ENCODE results near the gene CALM1. TPM values are rescaled to one million over a fixed set of nuclear protein-coding genes. Genes with fewer than 3 reads are reported as not detected.
A peak's percentile ranks its signal among the peaks of the same experiment; 100 is the strongest.

Gene CALM1
- total RNA-seq, result 100 to 1,000 TPM; 146 to 156 TPM
- polyA plus RNA-seq, result 100 to 1,000 TPM; 176 to 517 TPM

- DNase-seq (ENCODE audit: low spot score), result peak; percentile 98
- Histone ChIP-seq H3K4me1 (ENCODE audit: control insufficient read depth in 4 of 4, insufficient read depth in 4 of 4, low read length in 3 of 4) (peaks cover 7 to 33% (median 21%) of the 10 kb centered on the region in 4 donors), H3K9me3 (ENCODE audit: control insufficient read depth in 4 of 4, low read length in 3 of 4) (no peaks in the 10 kb centered on the region), H3K27me3 (ENCODE audit: control insufficient read depth in 4 of 4, insufficient read depth in 4 of 4, low read length in 3 of 4) (no peaks in the 10 kb centered on the region), H3K4me3 (ENCODE audit: low read depth in 1 of 3, low read length in 3 of 3) (peak within 1 kb of the TSS; percentile 76 to 98 (median 97)), H3K9ac (ENCODE audit: low read depth in 1 of 2, low read length in 2 of 2) (peak within 1 kb of the TSS; percentile 59 to 91), H3K36me3 (ENCODE audit: control insufficient read depth in 4 of 4, insufficient read depth in 3 of 4, low read depth in 1 of 4, low read length in 3 of 4) (peaks cover 0 to 5% (median 4%) of the 10 kb centered on the region in 4 donors), H3K27ac (ENCODE audit: low read depth in 1 of 2, low read length in 2 of 2) (peak within 1 kb of the TSS; percentile 70 to 90)
- TF ChIP-seq FOXA2 (IDR thresholded peaks at IDR 0.05), result no peak
- no peak for TF ChIP-seq JUND (IDR thresholded peaks at IDR 0.05)
- no peak for TF ChIP-seq NR2F2 (IDR thresholded peaks at IDR 0.05)
- TF ChIP-seq RXRA (IDR thresholded peaks at IDR 0.05), result peak in 1 of 2 donors; percentile 13
- TF ChIP-seq FOXA1 (IDR thresholded peaks at IDR 0.05), result no peak
- peak; percentile 72 for TF ChIP-seq SP1 (IDR thresholded peaks at IDR 0.05)
- TF ChIP-seq ZBTB33 (IDR thresholded peaks at IDR 0.05), result no peak
- TF ChIP-seq HNF4G (IDR thresholded peaks at IDR 0.05), result no peak
- peak in 1 of 2 donors; percentile 49 for TF ChIP-seq RAD21 (IDR thresholded peaks at IDR 0.05)
- no peak for TF ChIP-seq CTCF (IDR thresholded peaks at IDR 0.05; ENCODE audit: low read depth, low read length, missing input control)
- TF ChIP-seq MAX (IDR thresholded peaks at IDR 0.05), result no peak
- peak; percentile 97 for TF ChIP-seq TAF1 (conservative IDR thresholded peaks at IDR 0.05)
- TF ChIP-seq HNF4A (conservative IDR thresholded peaks at IDR 0.05), result no peak
- TF ChIP-seq ATF3 (IDR thresholded peaks at IDR 0.05), result no peak
- no peak for TF ChIP-seq EGR1 (IDR thresholded peaks at IDR 0.05; ENCODE audit: low read depth in 2 of 2)
- TF ChIP-seq YY1 (IDR thresholded peaks at IDR 0.05), result peak; percentile 63
- TF ChIP-seq REST (IDR thresholded peaks at IDR 0.05), result peak; percentile 91
- no peak for TF ChIP-seq GABPA (IDR thresholded peaks at IDR 0.05 in 1 of 2, conservative IDR thresholded peaks at IDR 0.05 in 1 of 2)
- WGBS, result 1% methylated on average over 89 of the region's 89 CpGs
Measured at GRCh38 chr14:90396341-90397339, at the start of gene CALM1. Gene CALM1 (plus strand): TSS chr14:90397029. CDS start chr14:90397231, 202 bp downstream.
